IPS-20b (cell line): Measurements from ENCODE around the gene DIS3L2.
"Not testable (repeated sequence)": the region's sequence is repeated elsewhere in the genome, so short reads cannot be mapped to it uniquely, and the experiment has no call there.

Experiments used
- H3K27ac ChIP-seq: one replicate; pipeline ENCODE4 v1.5.1; 2013; ENCODE audit warnings: low read length
- H3K27me3 ChIP-seq: 2 replicates; pipeline ENCODE4 v1.6.1; 2013; ENCODE audit warnings: mild to moderate bottlenecking, low read length, inconsistent platforms; ENCODE audit not compliant: insufficient read depth
- H3K36me3 ChIP-seq: 2 replicates; pipeline ENCODE4 v1.6.1; 2013; ENCODE audit warnings: low read depth, mild to moderate bottlenecking, inconsistent platforms, low read length, moderate library complexity; ENCODE audit not compliant: insufficient read depth
- H3K4me1 ChIP-seq: 2 replicates; pipeline ENCODE4 v1.6.1; 2013; ENCODE audit warnings: mild to moderate bottlenecking, control low read depth, inconsistent platforms, low read length, moderate library complexity; ENCODE audit not compliant: insufficient read depth
- H3K4me3 ChIP-seq: 2 replicates; pipeline ENCODE4 v1.5.1; 2013; ENCODE audit warnings: mild to moderate bottlenecking, low read length, inconsistent platforms
- H3K9ac ChIP-seq: 2 replicates; pipeline ENCODE4 v1.6.1; 2013; ENCODE audit warnings: low read depth, mild to moderate bottlenecking, inconsistent platforms, low read length, moderate library complexity
- H3K9me3 ChIP-seq: 2 replicates; pipeline ENCODE4 v1.6.1; 2013; ENCODE audit warnings: mild to moderate bottlenecking, low read depth, low read length, inconsistent platforms; ENCODE audit not compliant: insufficient read depth

Gene DIS3L2

GRCh38 chr2:232349946-232350635 is 388.6 kb downstream of the DIS3L2 start:
- Histone ChIP-seq H3K9ac (no peak overlapping the region), H3K36me3 (no peaks in the 10 kb centered on the region), H3K4me1 (no peaks in the 10 kb centered on the region), H3K9me3 (no peaks in the 10 kb centered on the region; the same call in 1 of the 2 replicates), H3K4me3 (no peak overlapping the region), H3K27me3 (peaks cover 65% of the 10 kb centered on the region), H3K27ac (no peak overlapping the region)

- no peak overlapping the region for H3K4me3 ChIP-seq
- no peak overlapping the region for H3K9ac ChIP-seq
- H3K4me1 ChIP-seq = no peaks in the 10 kb centered on the region
- H3K36me3 ChIP-seq = no peaks in the 10 kb centered on the region
- peaks cover 65% of the 10 kb centered on the region for H3K27me3 ChIP-seq
- H3K27ac ChIP-seq = no peak overlapping the region
- H3K9me3 ChIP-seq = no peaks in the 10 kb centered on the region; the same call in 1 of the 2 replicates
These were observed 389.5 kb downstream of the DIS3L2 start for GRCh38 chr2:232350804-232351685.

GRCh38 chr2:232351686-232352510 is 390.4 kb downstream of the DIS3L2 start:
- Histone ChIP-seq H3K9me3 (no peaks in the 10 kb centered on the region; the same call in 1 of the 2 replicates), H3K27ac (no peak overlapping the region), H3K4me1 (no peaks in the 10 kb centered on the region), H3K27me3 (peaks cover 61% of the 10 kb centered on the region), H3K36me3 (no peaks in the 10 kb centered on the region), H3K9ac (no peak overlapping the region), H3K4me3 (no peak overlapping the region; the same call in 1 of the 2 replicates)

GRCh38 chr2:232352511-232353091 is 391.1 kb downstream of the DIS3L2 start:
- Histone ChIP-seq H3K36me3 (no peaks in the 10 kb centered on the region), H3K27me3 (peaks cover 55% of the 10 kb centered on the region), H3K27ac (no peak overlapping the region), H3K4me3 (no peak overlapping the region), H3K9ac (no peak overlapping the region), H3K4me1 (no peaks in the 10 kb centered on the region), H3K9me3 (no peaks in the 10 kb centered on the region; the same call in 1 of the 2 replicates)

GRCh38 chr2:232353096-232353495 is 391.6 kb downstream of the DIS3L2 start:
- Histone ChIP-seq H3K36me3 (no peaks in the 10 kb centered on the region), H3K27me3 (peaks cover 55% of the 10 kb centered on the region), H3K9me3 (no peaks in the 10 kb centered on the region; the same call in 1 of the 2 replicates), H3K27ac (no peak overlapping the region), H3K4me3 (no peak overlapping the region), H3K9ac (no peak overlapping the region), H3K4me1 (no peaks in the 10 kb centered on the region)

- Histone ChIP-seq H3K27ac (no peak overlapping the region), H3K4me1 (no peaks in the 10 kb centered on the region), H3K4me3 (no peak overlapping the region), H3K9me3 (no peaks in the 10 kb centered on the region; the same call in 1 of the 2 replicates), H3K27me3 (peaks cover 53% of the 10 kb centered on the region), H3K9ac (no peak overlapping the region), H3K36me3 (no peaks in the 10 kb centered on the region)
These were observed 392.1 kb downstream of the DIS3L2 start for GRCh38 chr2:232353660-232354059.

- H3K9ac ChIP-seq = no peak overlapping the region
- H3K4me3 ChIP-seq = no peak overlapping the region
- H3K4me1 ChIP-seq = no peaks in the 10 kb centered on the region
- H3K27ac ChIP-seq = no peak overlapping the region
- H3K9me3 ChIP-seq = no peaks in the 10 kb centered on the region; the same call in 1 of the 2 replicates
- H3K36me3 ChIP-seq = no peaks in the 10 kb centered on the region
- H3K27me3 ChIP-seq = peaks cover 49% of the 10 kb centered on the region
These were observed 392.6 kb downstream of the DIS3L2 start for GRCh38 chr2:232354069-232354468.

- Histone ChIP-seq H3K9me3 (no peaks in the 10 kb centered on the region), H3K27ac (no peak overlapping the region), H3K36me3 (no peaks in the 10 kb centered on the region), H3K4me1 (peaks cover 3% of the 10 kb centered on the region), H3K9ac (no peak overlapping the region), H3K27me3 (no peaks in the 10 kb centered on the region), H3K4me3 (no peak overlapping the region)
These were observed 400.1 kb downstream of the DIS3L2 start for GRCh38 chr2:232361646-232362045.

GRCh38 chr2:232362174-232362900 is 400.8 kb downstream of the DIS3L2 start:
- H3K9ac ChIP-seq = no peak overlapping the region
- H3K4me3 ChIP-seq = no peak overlapping the region
- peaks cover 3% of the 10 kb centered on the region for H3K4me1 ChIP-seq

GRCh38 chr2:232363064-232363783 is 401.7 kb downstream of the DIS3L2 start:
- H3K4me3 ChIP-seq, H3K27ac ChIP-seq, H3K9me3 ChIP-seq, H3K4me1 ChIP-seq, H3K9ac ChIP-seq, H3K36me3 ChIP-seq, H3K27me3 ChIP-seq: not testable (repeated sequence)

More at GRCh38 chr2:232362174-232362900, 400.8 kb downstream of the DIS3L2 start:
- no peaks in the 10 kb centered on the region for H3K9me3 ChIP-seq
- no peaks in the 10 kb centered on the region for H3K36me3 ChIP-seq
- no peak overlapping the region for H3K27ac ChIP-seq
- no peaks in the 10 kb centered on the region for H3K27me3 ChIP-seq
